A549 (cell line): ENCODE measurements around the gene CSPG4.

ENCODE experiments used
- KDM5A ChIP-seq: fragments of 200-600 bp; sonication (generic); IDR thresholded peaks from 2 replicates; pipeline ENCODE4 v1.6.1; 2016; ENCODE audit warnings: antibody characterized with exemption, mild to moderate bottlenecking
- MAFK ChIP-seq: fragments of 450-650 bp; IDR thresholded peaks from 2 replicates; pipeline ENCODE4 v1.6.1; 2014; ENCODE audit not compliant: partially characterized antibody
- POLR2A ChIP-seq: IDR thresholded peaks from 2 replicates; pipeline ENCODE4 v1.6.1; 2012; ENCODE audit warnings: mild to moderate bottlenecking, low read length
- TF ChIP-seq, protein P1 (sequence below): fragments of 200-600 bp; sonication (generic); IDR thresholded peaks from 2 replicates; pipeline ENCODE4 v1.6.1; 2016; ENCODE audit warnings: antibody characterized with exemption, mild to moderate bottlenecking, moderate library complexity
- TF ChIP-seq, protein P2 (sequence below): fragments of 450-650 bp; IDR thresholded peaks from 2 replicates; pipeline ENCODE4 v1.6.1; 2014; ENCODE audit warnings: antibody characterized with exemption
- TF ChIP-seq, protein P3 (sequence below): fragments of >200 bp; sonication (Bioruptor Twin); formaldehyde crosslinking; IDR thresholded peaks from 3 replicates; pipeline ENCODE4 v1.5.1; 2016

DNA sequence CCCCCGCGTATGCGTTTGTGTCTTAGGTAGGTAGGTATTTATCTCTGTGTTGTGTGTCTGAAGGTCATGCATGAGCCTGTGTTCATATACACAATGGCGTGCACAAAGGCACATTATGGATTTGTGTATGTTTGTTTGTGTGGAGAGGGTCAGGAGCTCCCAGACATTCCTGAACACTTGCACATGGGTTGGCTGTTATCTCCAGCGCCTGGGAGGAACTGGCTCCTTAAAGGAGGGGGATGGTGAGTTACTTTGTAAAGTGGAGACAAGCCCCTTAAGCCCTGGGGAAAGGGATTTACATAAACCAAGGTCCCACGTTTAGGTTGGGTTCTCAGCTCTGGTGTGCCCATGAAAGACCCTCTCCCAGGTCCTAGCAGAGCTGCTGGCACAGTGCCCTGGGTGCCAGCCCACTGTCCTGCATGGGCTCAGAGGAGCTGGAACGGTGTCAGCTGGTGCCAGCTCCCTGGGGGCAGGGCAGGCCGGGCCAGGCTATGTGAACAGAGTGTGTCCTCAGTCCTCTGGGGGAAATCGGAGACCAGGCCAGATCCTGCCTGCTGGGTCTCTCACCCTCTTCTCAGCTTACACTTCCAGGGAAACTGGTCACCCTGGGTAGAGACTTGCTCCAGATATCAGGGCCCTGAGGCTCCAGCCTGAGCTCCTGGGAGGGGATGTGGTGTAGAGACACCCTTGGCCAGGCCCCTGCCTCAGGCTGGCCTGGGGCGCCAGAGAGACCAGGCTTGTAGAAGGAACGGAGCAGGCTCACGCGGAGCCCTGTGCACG is 39.8 kb downstream of the CSPG4 start:
- TF ChIP-seq POLR2A (no peak), MAFK (no peak), KDM5A (no peak)
- TF ChIP-seq, protein P1, sequence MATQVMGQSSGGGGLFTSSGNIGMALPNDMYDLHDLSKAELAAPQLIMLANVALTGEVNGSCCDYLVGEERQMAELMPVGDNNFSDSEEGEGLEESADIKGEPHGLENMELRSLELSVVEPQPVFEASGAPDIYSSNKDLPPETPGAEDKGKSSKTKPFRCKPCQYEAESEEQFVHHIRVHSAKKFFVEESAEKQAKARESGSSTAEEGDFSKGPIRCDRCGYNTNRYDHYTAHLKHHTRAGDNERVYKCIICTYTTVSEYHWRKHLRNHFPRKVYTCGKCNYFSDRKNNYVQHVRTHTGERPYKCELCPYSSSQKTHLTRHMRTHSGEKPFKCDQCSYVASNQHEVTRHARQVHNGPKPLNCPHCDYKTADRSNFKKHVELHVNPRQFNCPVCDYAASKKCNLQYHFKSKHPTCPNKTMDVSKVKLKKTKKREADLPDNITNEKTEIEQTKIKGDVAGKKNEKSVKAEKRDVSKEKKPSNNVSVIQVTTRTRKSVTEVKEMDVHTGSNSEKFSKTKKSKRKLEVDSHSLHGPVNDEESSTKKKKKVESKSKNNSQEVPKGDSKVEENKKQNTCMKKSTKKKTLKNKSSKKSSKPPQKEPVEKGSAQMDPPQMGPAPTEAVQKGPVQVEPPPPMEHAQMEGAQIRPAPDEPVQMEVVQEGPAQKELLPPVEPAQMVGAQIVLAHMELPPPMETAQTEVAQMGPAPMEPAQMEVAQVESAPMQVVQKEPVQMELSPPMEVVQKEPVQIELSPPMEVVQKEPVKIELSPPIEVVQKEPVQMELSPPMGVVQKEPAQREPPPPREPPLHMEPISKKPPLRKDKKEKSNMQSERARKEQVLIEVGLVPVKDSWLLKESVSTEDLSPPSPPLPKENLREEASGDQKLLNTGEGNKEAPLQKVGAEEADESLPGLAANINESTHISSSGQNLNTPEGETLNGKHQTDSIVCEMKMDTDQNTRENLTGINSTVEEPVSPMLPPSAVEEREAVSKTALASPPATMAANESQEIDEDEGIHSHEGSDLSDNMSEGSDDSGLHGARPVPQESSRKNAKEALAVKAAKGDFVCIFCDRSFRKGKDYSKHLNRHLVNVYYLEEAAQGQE: no peak
- TF ChIP-seq, protein P2, sequence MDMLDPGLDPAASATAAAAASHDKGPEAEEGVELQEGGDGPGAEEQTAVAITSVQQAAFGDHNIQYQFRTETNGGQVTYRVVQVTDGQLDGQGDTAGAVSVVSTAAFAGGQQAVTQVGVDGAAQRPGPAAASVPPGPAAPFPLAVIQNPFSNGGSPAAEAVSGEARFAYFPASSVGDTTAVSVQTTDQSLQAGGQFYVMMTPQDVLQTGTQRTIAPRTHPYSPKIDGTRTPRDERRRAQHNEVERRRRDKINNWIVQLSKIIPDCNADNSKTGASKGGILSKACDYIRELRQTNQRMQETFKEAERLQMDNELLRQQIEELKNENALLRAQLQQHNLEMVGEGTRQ: no peak
- TF ChIP-seq, protein P3, sequence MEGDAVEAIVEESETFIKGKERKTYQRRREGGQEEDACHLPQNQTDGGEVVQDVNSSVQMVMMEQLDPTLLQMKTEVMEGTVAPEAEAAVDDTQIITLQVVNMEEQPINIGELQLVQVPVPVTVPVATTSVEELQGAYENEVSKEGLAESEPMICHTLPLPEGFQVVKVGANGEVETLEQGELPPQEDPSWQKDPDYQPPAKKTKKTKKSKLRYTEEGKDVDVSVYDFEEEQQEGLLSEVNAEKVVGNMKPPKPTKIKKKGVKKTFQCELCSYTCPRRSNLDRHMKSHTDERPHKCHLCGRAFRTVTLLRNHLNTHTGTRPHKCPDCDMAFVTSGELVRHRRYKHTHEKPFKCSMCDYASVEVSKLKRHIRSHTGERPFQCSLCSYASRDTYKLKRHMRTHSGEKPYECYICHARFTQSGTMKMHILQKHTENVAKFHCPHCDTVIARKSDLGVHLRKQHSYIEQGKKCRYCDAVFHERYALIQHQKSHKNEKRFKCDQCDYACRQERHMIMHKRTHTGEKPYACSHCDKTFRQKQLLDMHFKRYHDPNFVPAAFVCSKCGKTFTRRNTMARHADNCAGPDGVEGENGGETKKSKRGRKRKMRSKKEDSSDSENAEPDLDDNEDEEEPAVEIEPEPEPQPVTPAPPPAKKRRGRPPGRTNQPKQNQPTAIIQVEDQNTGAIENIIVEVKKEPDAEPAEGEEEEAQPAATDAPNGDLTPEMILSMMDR: no peak
